ENCODE measurements around the gene SOX10.

SOX10 gene

DNA sequence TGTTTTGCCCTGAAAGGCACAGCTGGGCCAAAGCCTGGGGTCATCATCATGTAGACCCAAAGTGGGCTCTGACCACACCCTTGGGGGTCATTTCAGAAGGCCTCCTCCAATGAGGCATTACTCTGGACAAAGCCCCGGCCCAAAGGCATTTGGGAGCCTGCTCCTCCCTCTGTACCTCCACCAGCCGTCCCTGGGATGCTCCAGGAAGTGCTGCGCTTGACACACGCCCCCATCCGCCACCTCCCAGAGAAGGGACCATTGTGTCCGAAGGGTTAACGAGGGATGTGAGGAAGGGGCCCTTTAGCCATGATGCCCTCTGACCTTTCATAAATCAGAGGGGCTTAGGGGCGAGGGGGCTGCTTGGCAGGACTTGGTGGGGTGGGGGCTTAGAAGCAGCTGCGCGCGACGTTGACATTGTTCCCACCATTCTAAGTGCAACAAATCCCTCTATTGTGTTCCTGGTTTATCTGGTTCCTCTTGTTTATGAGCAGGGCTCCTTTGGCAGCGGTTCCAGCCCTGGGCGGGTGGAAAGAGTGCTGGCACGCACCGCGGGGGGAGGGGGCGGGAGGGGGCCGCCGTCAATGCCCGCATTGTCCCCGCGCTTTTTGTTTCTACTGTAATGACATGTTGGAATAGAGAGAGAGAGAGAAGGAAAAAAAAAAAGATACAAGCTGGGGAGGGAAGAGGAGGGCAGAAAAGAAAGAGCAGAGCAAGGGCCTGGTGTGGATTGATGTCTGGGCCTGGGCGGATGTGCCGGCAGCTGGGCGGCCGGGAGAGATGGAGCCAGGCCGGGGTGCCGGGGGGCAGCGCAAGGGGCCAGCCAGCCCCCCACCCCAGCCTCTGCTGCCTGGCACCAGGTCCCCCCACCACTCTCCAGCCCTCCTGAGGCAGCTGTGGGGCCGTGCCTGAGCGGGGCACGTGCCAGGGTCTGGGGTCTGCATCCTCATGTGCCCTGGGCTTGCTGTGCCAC, 32.1 kb upstream of the SOX10 start:
- DNase-seq, result peak; percentile 64

DNA sequence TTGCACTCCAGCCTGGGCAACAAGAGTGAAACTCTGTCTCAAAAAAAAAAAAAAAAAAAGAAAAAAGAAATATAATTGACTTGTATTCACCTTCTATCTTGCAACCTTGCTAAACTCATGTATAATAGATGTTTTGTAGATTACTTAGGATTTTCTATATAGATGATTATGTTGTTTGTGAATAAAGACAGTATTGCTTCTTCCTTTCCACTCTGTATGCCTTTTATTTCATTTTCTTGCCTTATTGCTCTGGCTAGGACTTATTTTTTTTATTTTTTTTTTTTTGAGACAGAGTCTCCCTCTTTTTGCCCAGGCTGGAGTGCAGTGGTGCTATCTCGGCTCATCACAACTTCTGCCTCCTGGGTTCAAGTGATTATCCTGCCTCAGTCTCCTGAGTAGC, 29.7 kb upstream of the SOX10 start:
- DNase-seq, result no peak

DNA sequence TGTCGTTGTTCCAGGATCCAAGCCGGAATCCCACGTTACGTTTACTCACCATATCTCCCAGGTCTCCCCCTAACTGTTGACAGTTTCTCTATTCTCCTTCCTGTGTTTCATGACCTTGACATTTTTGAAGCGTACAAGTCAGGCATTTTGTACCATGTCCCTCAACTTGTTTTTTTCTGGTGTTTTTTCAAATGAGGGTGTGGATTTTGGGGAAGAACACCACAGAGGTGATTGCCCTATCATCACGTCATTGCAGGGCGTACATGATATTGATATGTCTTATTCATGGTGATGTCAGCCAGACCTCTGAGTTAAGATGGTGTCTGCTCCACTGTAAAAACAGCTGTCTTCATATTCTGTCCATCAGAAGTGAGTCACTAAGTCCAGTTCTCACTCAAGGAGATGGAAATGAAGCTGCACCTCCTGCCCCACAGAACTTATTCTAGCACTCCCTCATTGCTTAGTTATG, 28.3 kb upstream of the SOX10 start:
- DNase-seq, result no peak

DNA sequence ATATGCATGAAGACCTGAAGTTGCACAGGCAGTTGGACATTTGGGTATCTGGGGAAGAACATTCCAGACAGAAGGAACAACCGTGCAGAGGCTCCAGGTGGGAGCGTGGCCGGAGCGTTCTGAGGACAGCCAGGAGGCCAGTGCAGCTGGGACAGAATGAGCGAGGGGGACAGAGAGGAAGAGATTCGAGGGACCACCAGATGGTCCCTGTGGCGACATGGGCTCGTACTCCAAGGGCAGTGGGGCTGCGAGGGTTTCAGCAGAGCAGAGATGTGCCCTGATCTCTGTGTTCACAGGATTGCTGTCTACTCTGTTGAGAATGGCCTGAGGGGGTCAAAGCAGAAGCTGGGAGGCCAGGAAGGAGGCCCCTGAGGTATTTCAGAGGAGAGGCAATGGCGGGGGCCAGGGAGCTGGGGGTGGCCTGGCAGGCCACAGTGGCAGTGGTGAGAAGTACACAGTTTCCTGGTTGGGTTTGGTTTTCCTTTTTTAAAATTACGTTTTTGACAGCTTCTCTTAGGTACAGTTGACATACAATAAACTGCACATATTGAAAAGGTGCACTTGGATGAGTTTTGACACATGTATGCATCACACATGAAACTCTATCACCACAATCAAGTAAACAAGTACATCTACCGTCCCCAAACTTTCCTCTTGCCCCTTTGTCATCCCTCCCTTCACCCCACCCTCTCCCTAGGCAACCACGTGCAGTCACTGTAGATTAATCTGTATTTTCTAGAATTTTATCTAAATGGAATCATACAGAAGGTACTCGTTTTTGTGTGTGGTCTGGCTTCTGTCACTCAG, 24.8 kb upstream of the SOX10 start:
- DNase-seq, result no peak

DNA sequence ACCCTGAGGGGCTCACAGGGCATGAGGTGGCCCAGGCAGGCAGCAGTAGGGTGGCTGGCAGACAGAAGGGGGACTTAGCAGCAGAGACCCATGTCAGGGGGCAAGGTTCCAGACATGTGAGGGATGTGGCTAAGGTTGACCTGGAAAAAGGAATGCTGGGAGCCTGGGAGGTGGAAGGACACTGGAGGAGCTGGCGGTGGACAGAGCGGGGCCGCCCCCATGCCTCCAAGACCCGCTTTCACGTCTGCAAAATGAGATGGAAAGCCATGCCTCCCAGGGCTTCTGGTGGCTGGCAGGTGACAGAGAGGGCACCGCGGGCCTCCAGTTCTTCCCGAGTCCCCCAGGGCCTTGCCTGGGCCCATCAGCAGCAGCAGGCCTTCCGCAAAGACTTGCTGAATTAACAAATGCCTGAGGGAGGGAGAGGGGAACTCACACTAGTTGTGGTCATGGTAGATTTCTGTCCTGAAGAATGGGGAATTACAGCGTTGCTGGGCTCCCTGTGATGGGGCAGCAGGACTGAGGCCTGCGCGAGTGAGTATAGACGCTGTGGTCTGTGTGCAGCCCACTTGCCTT, 23.1 kb upstream of the SOX10 start:
- no peak for DNase-seq

DNA sequence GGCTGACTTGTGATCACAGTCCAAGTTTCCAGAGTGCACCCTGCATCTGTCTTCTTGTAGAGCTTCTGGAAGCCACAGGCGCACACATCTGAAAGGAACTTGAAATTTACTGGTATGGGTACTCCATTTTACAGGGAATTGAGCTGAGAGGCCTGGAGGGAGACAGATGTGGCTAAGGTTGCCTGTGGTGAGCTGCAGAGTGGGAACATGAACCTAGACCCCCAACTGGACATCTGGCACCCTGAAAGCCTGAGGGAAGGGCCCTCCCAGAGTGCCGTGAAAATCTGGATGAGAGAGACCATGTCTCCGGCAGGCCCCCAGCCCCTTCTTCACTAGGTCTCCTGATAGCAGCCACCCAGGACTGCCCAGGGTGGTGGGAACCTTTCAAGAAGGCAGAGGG, 22.6 kb upstream of the SOX10 start:
- DNase-seq, result no peak

DNA sequence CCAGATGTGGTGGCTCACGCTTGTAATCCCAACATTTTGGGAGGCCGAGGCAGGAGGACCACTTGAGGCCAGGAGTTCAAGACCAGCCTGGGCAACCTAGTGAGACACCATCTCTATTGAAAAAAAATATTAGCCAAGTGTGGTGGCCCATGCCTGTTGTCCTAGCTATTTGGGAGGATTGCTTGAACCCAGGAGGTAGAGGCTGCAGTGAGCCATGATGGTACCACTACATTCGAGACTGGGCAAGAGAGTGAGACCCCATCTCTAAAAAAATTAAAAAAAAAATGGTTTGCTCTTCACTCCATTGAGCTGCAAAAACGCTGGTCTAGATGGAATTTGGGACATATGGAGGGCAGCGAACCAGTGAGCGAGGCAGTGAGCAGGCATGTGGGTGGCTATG, 21.6 kb upstream of the SOX10 start:
- DNase-seq, result no peak

DNA sequence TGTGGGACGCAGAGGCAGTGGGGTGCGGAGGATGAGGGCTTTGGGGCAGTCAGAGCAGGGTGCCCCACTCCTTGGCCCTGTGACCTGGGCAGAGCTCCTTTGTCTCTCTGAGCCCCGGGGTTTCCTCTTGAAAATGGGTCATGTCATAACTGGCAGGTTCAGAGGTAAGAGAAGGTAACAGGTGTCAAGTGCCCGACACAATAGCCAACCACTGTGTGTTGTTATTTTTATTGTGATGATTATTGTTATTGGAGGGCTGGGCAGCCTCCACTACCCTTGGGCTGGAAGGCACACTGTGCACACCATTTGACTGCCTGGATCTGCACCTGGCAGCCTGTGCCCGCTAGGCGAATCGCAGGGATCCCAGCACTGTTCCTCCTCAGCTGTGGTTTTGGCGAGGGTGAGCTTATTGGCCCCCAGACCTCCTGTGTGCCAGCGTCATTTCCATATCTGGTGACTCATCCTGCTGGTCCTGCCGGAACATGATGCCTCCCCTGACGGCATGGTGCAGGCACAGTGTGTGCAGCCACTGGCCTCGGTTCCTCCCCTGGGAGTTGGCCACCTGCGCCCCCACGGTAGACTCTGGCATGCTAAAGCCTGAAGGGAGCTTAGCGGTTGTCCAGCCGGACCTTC, 15.4 kb upstream of the SOX10 start:
- peak; percentile 91 for DNase-seq

DNA sequence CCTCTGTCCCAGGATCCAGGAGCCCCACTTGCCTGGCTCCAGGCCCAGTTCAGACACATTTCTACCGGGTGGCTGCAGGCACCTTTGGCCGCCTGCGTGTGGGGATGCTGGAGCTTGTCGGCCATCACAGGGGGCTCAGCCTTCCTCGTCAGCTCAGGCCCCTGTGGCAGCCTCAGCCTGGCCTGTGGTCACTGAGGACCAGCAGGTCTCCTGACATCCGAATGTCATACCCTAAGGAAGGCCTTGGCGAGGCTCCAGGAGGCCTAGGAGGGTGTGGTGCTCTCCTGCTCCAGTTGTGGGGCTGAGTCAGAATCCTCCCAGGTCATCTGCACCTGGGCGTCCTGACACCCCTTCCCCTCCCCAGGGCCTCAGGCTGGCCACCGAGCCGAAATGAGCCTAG, 14.9 kb upstream of the SOX10 start:
- DNase-seq, result no peak

DNA sequence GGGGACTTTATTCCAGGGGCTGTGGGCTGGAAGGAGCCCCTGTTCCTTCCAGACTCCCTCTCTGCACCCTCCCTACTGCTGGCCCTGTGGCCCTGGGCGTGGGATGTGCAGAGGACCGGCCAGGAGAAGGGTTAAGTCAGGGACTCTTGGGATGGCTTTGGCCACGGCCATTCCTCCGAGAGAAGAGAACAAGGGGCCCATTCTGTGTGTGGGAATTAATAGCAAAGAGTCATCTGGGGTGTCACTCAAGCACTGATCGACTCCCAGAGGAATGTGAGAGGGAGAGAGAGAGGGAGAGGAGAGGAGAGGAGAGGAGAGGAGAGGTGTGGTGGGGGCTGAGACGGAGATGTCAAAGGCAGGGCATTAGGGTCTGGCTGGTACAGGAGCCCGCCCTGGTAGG, 14.2 kb upstream of the SOX10 start:
- DNase-seq, result no peak

DNA sequence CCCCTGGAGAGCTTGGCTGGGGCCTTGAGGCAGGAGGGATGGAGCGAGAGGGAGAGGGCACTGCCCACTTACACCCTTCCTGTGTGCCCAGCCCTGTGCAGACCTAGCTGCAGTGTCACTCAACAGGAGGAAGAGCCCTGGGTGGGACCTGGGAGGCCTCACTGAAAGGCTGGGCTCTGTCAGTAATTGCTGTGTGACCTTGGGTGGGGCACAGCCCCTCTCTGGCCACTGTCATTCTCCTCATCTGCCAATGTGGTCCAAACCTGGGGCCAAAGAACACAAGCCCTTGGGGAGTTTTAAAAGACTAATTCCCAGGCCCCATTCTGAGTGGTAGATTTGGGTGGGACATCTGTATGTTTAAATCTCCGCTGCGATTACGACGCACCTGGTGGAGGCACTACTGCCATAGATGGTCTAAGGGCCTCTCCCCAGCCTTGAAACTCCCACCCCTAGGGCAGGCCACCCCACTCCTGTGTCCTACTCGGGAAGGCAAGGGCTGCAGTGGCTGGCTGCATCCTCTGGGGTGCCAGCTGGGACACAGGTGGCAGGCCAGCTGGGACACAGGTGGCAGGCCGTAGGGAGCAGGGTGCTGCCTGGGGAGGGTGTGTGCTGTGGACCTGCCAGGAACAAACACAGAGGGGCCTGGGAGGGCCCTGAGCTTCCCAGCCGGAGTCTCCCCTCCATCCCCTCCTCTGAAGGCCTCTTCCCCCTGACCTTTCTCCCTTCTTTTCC, 12.3 kb upstream of the SOX10 start:
- DNase-seq, result no peak

DNA sequence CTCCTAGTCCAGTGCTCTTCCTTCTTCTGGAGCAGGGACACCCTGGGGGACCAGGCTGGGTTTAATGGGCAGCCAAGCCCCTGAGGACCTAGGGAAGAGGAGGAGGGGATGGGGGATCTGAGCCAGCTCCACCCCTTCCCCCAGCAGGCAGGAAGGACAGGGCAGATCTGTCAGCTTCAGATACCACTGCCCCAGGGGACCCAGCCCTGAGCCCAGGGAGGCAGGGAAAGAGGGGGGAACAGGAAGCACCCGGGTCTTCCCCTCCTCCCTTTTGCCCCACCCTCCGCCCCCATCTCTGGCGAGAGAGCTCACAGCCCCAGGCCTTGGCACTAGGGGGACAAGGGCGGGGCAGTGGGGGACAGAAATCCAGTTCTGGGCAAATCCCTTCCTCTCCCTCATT, 11.7 kb upstream of the SOX10 start:
- peak; percentile 94 for DNase-seq

DNA sequence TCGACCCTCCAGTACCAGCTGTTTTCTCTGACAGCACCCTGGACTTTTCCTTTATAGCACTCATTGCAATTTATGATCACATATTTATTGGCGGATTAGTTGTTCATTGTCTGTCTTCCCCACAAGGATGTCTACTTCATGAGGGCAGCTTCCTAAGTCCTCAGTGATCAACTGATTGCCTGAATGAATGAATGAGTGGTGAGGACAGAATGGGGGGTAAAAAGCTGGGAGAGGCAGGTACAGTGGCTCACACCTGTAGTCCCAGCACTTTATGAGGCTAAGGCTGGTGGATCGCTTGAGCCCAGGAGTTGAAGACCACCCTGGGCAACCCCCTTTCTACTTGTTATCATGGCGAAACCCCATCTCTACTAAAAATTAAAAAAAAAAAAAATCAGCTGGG, 11.1 kb upstream of the SOX10 start:
- no peak for DNase-seq

DNA sequence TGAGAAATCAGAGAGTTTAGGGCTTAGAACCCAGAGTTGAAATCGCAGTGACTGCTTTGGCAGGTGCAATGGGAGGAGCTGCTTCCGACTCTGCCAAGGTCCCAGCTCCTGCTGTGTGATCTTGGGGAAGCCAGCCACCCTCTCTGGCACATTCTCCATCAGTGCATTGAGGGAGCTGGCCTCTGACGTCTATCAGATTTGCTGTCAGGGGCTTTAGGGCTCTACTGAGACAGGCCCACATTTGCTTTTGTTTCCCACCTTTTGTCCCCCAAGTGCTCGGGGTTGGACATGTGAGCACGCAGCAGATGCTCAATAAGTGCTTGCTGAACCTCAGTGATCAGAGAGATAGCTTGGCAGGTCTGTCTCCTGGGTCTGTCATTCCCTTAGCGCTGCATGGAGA, 10.6 kb upstream of the SOX10 start:
- no peak for DNase-seq

DNA sequence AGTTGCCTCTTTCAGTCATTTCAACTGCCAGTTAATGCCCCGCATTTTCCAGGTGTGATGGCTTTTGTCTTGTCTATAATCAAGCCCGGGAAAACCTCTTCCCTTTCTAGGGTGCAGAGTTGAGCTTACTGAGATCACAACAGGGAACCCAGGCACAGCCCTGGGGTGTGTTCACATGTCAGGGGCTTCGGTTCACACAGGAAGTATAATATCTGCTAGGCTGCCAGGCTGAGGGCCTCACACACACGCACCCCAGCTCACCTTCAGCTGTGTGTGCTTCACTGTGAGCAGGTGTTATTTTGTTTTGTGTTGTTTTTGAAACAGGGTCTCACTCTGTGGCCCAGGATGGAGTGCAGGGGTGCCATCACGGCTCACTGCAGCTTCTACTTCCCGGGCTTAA, 9.7 kb upstream of the SOX10 start:
- DNase-seq, result peak; percentile 38

DNA sequence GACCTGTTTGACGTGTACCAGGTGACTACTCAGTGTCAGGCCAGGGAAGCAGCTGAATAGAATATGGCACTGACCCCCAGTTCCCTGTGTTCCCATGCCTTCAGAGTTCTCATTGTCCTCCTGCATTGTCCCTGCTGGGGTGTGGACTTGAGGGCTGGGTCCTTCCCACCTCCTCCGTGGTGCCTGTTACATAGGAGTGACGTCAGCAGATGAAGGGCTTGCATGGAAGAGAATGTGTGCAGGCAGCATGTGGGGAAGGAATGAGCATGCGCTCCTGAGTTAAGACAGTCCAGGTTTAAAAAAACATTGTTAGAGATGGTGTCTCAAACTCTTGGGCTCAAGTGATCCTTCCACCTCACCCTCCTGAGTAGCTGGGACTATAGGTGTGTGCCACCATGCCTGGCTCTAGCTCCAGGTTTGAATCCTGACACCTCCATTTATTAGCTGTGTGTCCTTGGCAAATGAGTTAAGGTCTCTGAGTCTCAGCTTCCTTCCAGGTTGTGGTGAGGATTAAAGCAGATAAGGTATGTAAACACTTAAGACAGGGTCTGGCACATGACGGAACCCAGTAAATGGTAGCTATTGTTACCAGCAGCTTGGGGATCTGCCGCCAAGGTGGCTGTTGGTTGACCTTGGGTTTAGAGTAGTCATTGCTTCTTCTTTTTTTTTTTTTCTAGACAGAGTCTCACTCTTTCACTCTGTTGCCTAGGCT, 7.5 kb upstream of the SOX10 start:
- no peak for DNase-seq

DNA sequence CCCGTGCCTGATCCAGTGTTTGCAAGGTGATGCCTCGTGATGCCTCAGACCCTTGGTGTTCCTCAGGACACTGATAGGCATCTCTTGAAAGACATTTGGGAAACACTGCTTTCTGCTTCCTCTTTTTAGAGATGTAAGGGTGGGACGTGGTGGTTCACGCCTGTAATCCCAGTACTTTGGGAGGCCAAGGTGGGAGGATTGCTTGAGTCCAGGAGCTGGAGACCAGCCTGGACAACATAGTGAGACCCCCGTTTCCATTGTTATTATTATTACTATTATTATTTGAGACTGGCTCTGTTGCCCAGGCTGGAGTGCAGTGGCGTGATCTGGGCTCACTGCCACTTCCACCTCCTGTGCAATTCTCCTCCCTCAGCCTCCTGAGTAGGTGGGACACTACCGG, 6.5 kb upstream of the SOX10 start:
- DNase-seq, result no peak

DNA sequence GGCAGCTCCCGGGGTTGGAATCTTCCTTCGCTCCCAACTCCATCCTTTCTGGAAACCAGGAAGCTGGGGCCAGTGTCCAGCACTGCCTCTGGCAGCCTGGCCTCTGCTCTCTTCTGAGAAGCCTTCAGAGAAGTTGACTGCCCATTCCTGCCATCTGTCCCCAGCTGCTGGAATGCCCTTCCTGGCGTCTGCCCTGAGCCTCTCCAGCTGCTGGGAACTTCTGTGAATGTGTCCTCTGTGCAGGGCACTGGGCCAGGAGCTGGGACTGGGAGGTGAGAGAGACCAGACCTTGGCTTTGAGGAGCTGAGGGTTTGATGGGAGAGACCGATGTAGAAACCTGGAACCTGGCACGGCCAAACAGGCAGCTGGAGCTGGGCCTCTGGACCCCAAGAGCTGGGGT, 5.9 kb upstream of the SOX10 start:
- no peak for DNase-seq

DNA sequence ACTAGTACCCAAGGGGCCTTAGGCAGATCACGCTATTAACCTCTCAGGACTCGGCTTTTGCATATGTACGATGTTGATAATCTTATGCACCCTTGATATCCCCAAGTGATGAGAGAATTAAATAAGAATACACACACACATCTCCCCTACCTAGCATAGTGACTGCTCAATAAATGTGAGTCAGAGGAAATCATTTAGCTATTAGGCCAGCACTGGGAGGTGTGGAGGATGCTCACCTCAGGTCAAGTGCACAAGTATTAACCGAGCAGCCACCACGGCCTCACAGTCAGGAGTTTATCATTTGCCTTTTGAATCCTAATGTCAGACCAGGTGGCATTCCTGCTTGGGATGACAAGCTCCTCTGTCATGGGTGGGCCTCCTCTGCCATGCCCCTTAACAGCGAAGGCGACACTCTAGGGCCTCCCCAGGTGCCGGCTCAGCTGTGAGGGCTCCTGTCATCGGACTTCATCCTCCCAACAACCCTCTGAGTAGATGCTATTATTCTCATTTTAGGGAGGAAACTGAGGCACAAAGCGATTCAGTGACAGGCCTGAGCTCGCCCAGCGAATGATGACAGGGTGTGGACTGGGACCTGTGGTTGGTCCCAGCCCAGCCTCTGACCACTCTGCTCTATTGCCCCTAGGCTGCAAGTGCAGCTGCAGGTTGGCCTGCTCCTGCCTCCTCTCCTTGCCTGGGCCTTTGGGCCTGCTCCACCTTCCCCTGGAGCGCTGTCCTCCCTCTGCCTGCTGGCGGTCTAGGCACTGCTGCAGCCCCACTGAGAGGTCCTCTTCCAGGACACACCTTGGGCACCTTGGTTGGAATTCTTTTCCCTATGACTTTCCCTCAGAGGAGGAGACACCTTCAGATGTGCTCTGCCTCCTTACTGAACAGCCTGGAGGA, 5.0 kb upstream of the SOX10 start:
- no peak for DNase-seq

DNA sequence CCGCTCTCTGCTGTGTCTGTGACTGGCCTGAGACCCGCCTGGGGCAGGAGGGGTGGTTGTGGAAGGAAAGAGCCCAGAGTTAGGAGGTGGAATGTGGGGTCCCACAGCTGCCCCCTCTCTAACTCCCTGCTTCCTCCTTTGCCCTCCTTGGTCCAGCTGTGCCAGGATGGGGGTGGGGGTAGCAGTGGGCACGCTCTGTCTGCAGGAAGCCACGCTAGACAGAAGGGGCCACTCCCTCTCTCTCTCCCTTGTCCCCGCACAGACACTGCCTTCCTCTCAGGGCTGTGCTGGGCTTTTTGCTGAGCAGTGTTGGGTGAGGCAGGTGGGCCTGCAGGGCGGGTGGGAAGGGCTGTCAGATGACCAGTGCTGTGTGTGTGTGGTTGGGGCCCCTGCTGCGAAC, 2.0 kb upstream of the SOX10 start:
- DNase-seq, result peak; percentile 36
